C4-2B (cell line): ENCODE measurements around the gene ISYNA1.

ENCODE experiments used
- ZFX ChIP-seq: fragments of 450-650 bp; IDR thresholded peaks from 2 replicates; pipeline ENCODE4 v1.6.1; 2017
- TF ChIP-seq, protein P1 (sequence below): fragments of 450-650 bp; conservative IDR thresholded peaks from 2 replicates; pipeline ENCODE4 v1.5.1; 2017; ENCODE audit warnings: mild to moderate bottlenecking

DNA sequence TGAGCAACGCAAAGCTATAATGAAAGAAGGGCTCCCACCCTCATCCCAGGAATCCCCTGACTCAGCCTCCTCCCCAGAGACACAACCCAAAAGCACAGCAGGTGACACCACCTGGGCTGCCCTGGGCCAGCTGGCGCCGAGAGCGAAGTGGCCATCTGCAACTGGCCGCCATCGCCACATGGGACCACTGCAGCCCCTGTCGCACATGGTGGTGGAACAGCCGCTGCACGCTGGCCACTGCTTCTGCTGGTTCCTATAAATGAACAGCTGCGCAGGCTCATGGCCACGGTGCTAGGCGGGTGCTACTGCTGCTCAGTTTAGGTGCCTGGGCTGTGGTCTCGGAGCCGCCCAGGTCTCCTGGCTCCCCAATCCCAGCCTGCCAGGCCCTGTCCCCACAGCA, 11.6 kb upstream of the ISYNA1 start:
- TF ChIP-seq, protein P1, sequence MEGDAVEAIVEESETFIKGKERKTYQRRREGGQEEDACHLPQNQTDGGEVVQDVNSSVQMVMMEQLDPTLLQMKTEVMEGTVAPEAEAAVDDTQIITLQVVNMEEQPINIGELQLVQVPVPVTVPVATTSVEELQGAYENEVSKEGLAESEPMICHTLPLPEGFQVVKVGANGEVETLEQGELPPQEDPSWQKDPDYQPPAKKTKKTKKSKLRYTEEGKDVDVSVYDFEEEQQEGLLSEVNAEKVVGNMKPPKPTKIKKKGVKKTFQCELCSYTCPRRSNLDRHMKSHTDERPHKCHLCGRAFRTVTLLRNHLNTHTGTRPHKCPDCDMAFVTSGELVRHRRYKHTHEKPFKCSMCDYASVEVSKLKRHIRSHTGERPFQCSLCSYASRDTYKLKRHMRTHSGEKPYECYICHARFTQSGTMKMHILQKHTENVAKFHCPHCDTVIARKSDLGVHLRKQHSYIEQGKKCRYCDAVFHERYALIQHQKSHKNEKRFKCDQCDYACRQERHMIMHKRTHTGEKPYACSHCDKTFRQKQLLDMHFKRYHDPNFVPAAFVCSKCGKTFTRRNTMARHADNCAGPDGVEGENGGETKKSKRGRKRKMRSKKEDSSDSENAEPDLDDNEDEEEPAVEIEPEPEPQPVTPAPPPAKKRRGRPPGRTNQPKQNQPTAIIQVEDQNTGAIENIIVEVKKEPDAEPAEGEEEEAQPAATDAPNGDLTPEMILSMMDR = no peak
- TF ChIP-seq ZFX = no peak
